OCI-LY7 (cell line): ENCODE results near the gene EPB41L2. TPM values are rescaled to one million over a fixed set of nuclear protein-coding genes. Genes with fewer than 3 reads are reported as not detected.

Source experiments
- BruUV-seq: library from RNA; stranded (reverse); fragments of 400-500 nt; replicated peaks from 2 replicates; lab custom pipeline; 2021; lab: Mats Ljungman, UMichigan
- CTCF ChIA-PET: fragments of 300-600 bp; sonication (Branson Sonifier 250); formaldehyde crosslinking; loops from one replicate; lab custom pipeline; 2022; ENCODE audit warnings: antibody characterized with exemption; ENCODE audit not compliant: unreplicated experiment; lab: Charles Lee
- POLR2A ChIA-PET: fragments of 300-600 bp; sonication (Branson Sonifier 250); formaldehyde crosslinking; loops from one replicate; lab custom pipeline; 2022; ENCODE audit warnings: antibody characterized with exemption; lab: Charles Lee
- DNase-seq: peaks from one replicate; pipeline ENCODE4 v3.0.0-alpha.2; 2015; ENCODE audit warnings: low spot score
- H2AFZ ChIP-seq: fragments of 200-600 bp; sonication (generic), shearing (Covaris generic); 2 replicates; pipeline ENCODE4 v1.6.1; 2014; ENCODE audit warnings: mild to moderate bottlenecking, antibody characterized with exemption, low read length, moderate library complexity
- H3K27ac ChIP-seq: fragments of 200-600 bp; sonication (generic); 2 replicates; pipeline ENCODE4 v1.5.1; 2014; ENCODE audit warnings: mixed run types, low read depth, mild to moderate bottlenecking, moderate library complexity, low read length, inconsistent platforms; ENCODE audit not compliant: poor library complexity, severe bottlenecking
- H3K36me3 ChIP-seq: fragments of 200-600 bp; sonication (generic); 2 replicates; pipeline ENCODE4 v1.6.1; 2014; ENCODE audit warnings: mild to moderate bottlenecking, antibody characterized with exemption, low read length, moderate library complexity, mixed read lengths; ENCODE audit not compliant: insufficient read depth
- H3K4me1 ChIP-seq: fragments of 200-600 bp; sonication (generic); 2 replicates; pipeline ENCODE4 v1.5.1; 2014; ENCODE audit warnings: mild to moderate bottlenecking, low read length; ENCODE audit not compliant: insufficient read depth, poor library complexity, severe bottlenecking
- H3K4me2 ChIP-seq: fragments of 200-600 bp; sonication (generic); 2 replicates; pipeline ENCODE4 v1.6.1; 2014; ENCODE audit warnings: mild to moderate bottlenecking, low read length
- H3K4me3 ChIP-seq: fragments of 200-600 bp; sonication (generic); 2 replicates; pipeline ENCODE4 v1.5.1; 2014; ENCODE audit warnings: mild to moderate bottlenecking, low read depth, low read length; ENCODE audit not compliant: poor library complexity, severe bottlenecking
- H3K79me2 ChIP-seq: fragments of 200-600 bp; sonication (generic); 2 replicates; pipeline ENCODE4 v1.6.1; 2016; ENCODE audit warnings: low read depth, mild to moderate bottlenecking, low read length, moderate library complexity, mixed read lengths; ENCODE audit not compliant: insufficient read depth
- H3K9me2 ChIP-seq: fragments of 200-600 bp; sonication (generic); 2 replicates; pipeline ENCODE4 v1.6.1; 2016; ENCODE audit warnings: mild to moderate bottlenecking, low read length, mixed read lengths; ENCODE audit not compliant: insufficient read depth
- H3K9me3 ChIP-seq: fragments of 200-600 bp; sonication (generic); 2 replicates; pipeline ENCODE4 v1.6.1; 2014; ENCODE audit warnings: mild to moderate bottlenecking, mixed run types, low read length, mixed read lengths
- H4K20me1 ChIP-seq: fragments of 200-600 bp; sonication (generic); 2 replicates; pipeline ENCODE4 v1.6.1; 2014; ENCODE audit warnings: mild to moderate bottlenecking, antibody characterized with exemption, low read length, moderate library complexity, mixed read lengths; ENCODE audit not compliant: insufficient read depth
- EZH2phosphoT487 ChIP-seq: fragments of 200-600 bp; sonication (generic); IDR thresholded peaks from 2 replicates; pipeline ENCODE4 v1.6.1; 2018; ENCODE audit warnings: low read depth, borderline replicate concordance, mild to moderate bottlenecking, mixed run types, antibody characterized with exemption, low read length, moderate library complexity, mixed read lengths
- intact Hi-C: fragments of 100-400 bp; cut with micrococcal nuclease; formaldehyde crosslinking; loops from one replicate; pipeline ENCODE4 v1.10.0; 2022; ENCODE audit not compliant: unreplicated experiment
- total RNA-seq, 2 experiments: library from RNA; depleted of rRNA in 1 of 2; stranded (reverse); fragments of >200 nt in 1 of 2; shearing (Covaris generic) in 1 of 2; gene quantifications; 2 replicates each; pipeline ENCODE4 v1.2.3, GENCODE V29; 2014 to 2022
- TF ChIP-seq, protein P1 (sequence below): fragments of 200-600 bp; sonication (generic); conservative IDR thresholded peaks from 2 replicates; pipeline ENCODE4 v1.5.1; 2014; ENCODE audit warnings: mild to moderate bottlenecking, antibody characterized with exemption, low read length, moderate library complexity, mixed read lengths

The EPB41L2 gene
- total RNA-seq, 2 experiments from 2014 or later = 36.7 to 138 TPM

DNA sequence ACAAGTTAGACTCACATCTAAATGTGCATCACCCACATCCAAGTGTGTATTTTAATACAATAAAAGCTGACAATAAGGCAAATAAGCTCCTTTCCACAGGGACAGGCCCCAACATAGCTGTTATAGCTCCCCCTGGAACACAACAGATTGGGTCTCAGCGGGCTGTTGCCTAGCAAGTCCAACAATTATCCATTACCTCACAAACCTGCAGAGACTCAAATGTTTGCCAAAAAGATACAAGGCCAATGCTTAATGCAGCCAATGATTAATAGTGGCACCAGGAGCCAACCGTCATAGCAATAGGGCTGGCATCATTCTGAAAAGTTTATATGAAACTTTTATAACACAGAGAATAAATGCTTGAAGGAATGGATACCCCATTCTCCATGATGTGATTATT is 35.7 kb downstream of the EPB41L2 start:
- intact Hi-C loops = no loop called here
- POLR2A ChIA-PET = no interaction called here
- no TSS peak for BruUV-seq
- Histone ChIP-seq H3K27ac (no peak overlapping the region), H3K4me1 (no peaks in the 10 kb centered on the region), H3K36me3 (no peaks in the 10 kb centered on the region), H3K9me2 (no peaks in the 10 kb centered on the region), H3K79me2 (peaks cover 48% of the 10 kb centered on the region; the same call in 1 of the 2 replicates), H3K4me2 (no peak overlapping the region), H3K4me3 (no peak overlapping the region), H4K20me1 (peaks cover 3% of the 10 kb centered on the region; the same call in 1 of the 2 replicates), H3K9me3 (no peaks in the 10 kb centered on the region), H2AFZ (no peak overlapping the region)
- CTCF ChIA-PET = no interaction called here
- no peak for TF ChIP-seq EZH2phosphoT487
- TF ChIP-seq, protein P1, sequence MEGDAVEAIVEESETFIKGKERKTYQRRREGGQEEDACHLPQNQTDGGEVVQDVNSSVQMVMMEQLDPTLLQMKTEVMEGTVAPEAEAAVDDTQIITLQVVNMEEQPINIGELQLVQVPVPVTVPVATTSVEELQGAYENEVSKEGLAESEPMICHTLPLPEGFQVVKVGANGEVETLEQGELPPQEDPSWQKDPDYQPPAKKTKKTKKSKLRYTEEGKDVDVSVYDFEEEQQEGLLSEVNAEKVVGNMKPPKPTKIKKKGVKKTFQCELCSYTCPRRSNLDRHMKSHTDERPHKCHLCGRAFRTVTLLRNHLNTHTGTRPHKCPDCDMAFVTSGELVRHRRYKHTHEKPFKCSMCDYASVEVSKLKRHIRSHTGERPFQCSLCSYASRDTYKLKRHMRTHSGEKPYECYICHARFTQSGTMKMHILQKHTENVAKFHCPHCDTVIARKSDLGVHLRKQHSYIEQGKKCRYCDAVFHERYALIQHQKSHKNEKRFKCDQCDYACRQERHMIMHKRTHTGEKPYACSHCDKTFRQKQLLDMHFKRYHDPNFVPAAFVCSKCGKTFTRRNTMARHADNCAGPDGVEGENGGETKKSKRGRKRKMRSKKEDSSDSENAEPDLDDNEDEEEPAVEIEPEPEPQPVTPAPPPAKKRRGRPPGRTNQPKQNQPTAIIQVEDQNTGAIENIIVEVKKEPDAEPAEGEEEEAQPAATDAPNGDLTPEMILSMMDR = no peak
- DNase-seq = no peak

DNA sequence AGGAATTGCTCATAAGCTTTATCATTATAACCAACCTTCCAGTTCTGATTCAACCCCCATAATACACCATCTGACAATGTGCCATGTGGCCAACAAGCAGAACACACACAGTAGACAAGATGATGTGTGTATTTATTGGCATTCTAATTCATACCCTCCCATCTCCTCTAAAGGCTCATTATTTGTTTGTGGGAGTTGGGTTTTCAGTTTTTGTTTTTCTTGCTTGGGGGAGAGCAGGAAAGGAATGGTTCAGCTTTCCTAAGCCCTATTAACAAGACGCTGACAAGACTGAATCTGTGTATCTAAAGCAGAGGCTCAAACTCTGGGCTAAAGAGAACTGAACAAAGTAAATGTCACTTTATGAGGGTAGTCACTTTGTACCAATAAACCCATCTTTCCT is 36.8 kb downstream of the EPB41L2 start:
- POLR2A ChIA-PET = interaction anchor here (0.6 to 0.8 kb wide), 2 partner anchors 46 to 576 kb away, joined by 3 to 5 read pairs; no protein-coding TSS in a partner anchor
- Histone ChIP-seq H3K36me3 (no peaks in the 10 kb centered on the region), H4K20me1 (peaks cover 3% of the 10 kb centered on the region; the same call in 1 of the 2 replicates), H3K9me2 (no peaks in the 10 kb centered on the region), H3K9me3 (no peaks in the 10 kb centered on the region), H3K4me3 (no peak overlapping the region), H3K4me1 (no peaks in the 10 kb centered on the region), H2AFZ (no peak overlapping the region), H3K4me2 (no peak overlapping the region), H3K27ac (no peak overlapping the region), H3K79me2 (peaks cover 43% of the 10 kb centered on the region; the same call in 1 of the 2 replicates)
- BruUV-seq = no TSS peak
- CTCF ChIA-PET = no interaction called here
- TF ChIP-seq, protein P1 = no peak
- no peak for TF ChIP-seq EZH2phosphoT487
- intact Hi-C loops = no loop called here
- DNase-seq = no peak

GRCh38 chr6:131024565-131024964 is 38.5 kb downstream of the EPB41L2 start:
- TF ChIP-seq, protein P1 = no peak
- TF ChIP-seq EZH2phosphoT487 = no peak
- ChIA-PET POLR2A (interaction anchor here (0.6 to 1.4 kb wide), 3 partner anchors 11 to 52 kb away, joined by 3 read pairs; no protein-coding TSS in a partner anchor), CTCF (no interaction called here)
- Histone ChIP-seq H3K79me2 (peaks cover 38% of the 10 kb centered on the region; the same call in 1 of the 2 replicates), H3K4me2 (no peak overlapping the region), H2AFZ (no peak overlapping the region), H3K4me1 (no peaks in the 10 kb centered on the region), H3K36me3 (no peaks in the 10 kb centered on the region), H4K20me1 (peaks cover 3% of the 10 kb centered on the region; the same call in 1 of the 2 replicates), H3K27ac (no peak overlapping the region), H3K9me2 (no peaks in the 10 kb centered on the region), H3K9me3 (no peaks in the 10 kb centered on the region), H3K4me3 (no peak overlapping the region)
- no peak for DNase-seq
- intact Hi-C loops = no loop called here
- no TSS peak for BruUV-seq
